Kidney epithelial cell (primary cell): ENCODE data around the gene NRP2. TPM values are rescaled to one million over a fixed set of nuclear protein-coding genes. Genes with fewer than 3 reads are reported as not detected.
A peak's percentile ranks its signal among the peaks of the same experiment; 100 is the strongest.

Source experiments
- DNase-seq: peaks from one replicate; pipeline ENCODE4 v3.0.0-alpha.2; 2010; ENCODE audit warnings: low read depth
- H3K27me3 ChIP-seq: 2 replicates; pipeline ENCODE4 v1.6.0; 2011; ENCODE audit warnings: low read length; ENCODE audit not compliant: control insufficient read depth, insufficient read depth
- H3K36me3 ChIP-seq: 2 replicates; pipeline ENCODE4 v1.5.1; 2011; ENCODE audit warnings: low read length; ENCODE audit not compliant: control insufficient read depth, insufficient read depth
- H3K4me3 ChIP-seq: 2 replicates; pipeline ENCODE4 v1.5.1; 2011; ENCODE audit warnings: low read depth, mild to moderate bottlenecking, control low read depth, low read length
- total RNA-seq: library from RNA; depleted of rRNA; stranded (reverse); fragments of >200 nt; gene quantifications from 2 replicates; pipeline ENCODE4 v1.2.3, GENCODE V29; 2015
- TF ChIP-seq, protein P1 (sequence below): IDR thresholded peaks from 2 replicates; pipeline ENCODE4 v1.5.1; 2011; ENCODE audit warnings: mild to moderate bottlenecking, moderate library complexity, low read length, control low read depth, inconsistent platforms; ENCODE audit not compliant: insufficient read depth, poor library complexity, severe bottlenecking

NRP2 gene
- total RNA-seq, 1 donor from 2014 or later, result 78.6 TPM

DNA sequence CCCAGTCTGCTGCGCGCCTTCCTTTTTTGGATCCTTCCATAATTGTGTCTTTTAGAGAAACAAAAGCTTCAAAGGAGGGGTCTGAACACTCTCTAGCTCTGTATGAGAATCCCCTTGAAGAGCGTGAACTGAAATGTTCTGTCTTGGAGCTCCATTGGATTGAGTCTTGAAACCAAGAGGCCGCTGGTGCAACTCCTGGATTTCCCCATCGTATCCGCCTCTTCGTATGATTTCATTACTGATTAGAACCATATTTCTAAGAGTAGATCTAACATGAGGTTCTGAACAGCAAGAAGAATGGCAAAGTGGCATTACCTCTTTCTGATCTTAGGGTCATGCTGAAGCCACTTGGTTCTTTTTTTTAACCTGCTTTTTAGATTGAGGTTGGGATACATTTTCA, 31.4 kb upstream of the NRP2 start:
- no peak for DNase-seq
- TF ChIP-seq, protein P1, sequence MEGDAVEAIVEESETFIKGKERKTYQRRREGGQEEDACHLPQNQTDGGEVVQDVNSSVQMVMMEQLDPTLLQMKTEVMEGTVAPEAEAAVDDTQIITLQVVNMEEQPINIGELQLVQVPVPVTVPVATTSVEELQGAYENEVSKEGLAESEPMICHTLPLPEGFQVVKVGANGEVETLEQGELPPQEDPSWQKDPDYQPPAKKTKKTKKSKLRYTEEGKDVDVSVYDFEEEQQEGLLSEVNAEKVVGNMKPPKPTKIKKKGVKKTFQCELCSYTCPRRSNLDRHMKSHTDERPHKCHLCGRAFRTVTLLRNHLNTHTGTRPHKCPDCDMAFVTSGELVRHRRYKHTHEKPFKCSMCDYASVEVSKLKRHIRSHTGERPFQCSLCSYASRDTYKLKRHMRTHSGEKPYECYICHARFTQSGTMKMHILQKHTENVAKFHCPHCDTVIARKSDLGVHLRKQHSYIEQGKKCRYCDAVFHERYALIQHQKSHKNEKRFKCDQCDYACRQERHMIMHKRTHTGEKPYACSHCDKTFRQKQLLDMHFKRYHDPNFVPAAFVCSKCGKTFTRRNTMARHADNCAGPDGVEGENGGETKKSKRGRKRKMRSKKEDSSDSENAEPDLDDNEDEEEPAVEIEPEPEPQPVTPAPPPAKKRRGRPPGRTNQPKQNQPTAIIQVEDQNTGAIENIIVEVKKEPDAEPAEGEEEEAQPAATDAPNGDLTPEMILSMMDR, result no peak
- Histone ChIP-seq H3K27me3 (no peaks in the 10 kb centered on the region), H3K36me3 (no peaks in the 10 kb centered on the region), H3K4me3 (no peak overlapping the region)

- no peak overlapping the region for H3K4me3 ChIP-seq
- no peaks in the 10 kb centered on the region for H3K27me3 ChIP-seq
- H3K36me3 ChIP-seq, result no peaks in the 10 kb centered on the region
- no peak for DNase-seq
- TF ChIP-seq, protein P1, result no peak
These were observed 30.6 kb upstream of the NRP2 start for GRCh38 chr2:205651719-205652118.

GRCh38 chr2:205654878-205655605, 27.3 kb upstream of the NRP2 start:
- TF ChIP-seq, protein P1, result no peak
- H3K27me3 ChIP-seq, result no peaks in the 10 kb centered on the region
- no peaks in the 10 kb centered on the region for H3K36me3 ChIP-seq
- H3K4me3 ChIP-seq, result no peak overlapping the region
- DNase-seq, result peak; percentile 67

- no peak for DNase-seq
- Histone ChIP-seq H3K4me3 (no peak overlapping the region), H3K36me3 (no peaks in the 10 kb centered on the region), H3K27me3 (no peaks in the 10 kb centered on the region)
- TF ChIP-seq, protein P1, result no peak
These were observed 26.4 kb upstream of the NRP2 start for GRCh38 chr2:205655779-205656456.

GRCh38 chr2:205656461-205656860, 25.8 kb upstream of the NRP2 start:
- TF ChIP-seq, protein P1, result no peak
- H3K4me3 ChIP-seq, result no peak overlapping the region
- no peaks in the 10 kb centered on the region for H3K36me3 ChIP-seq
- H3K27me3 ChIP-seq, result no peaks in the 10 kb centered on the region
- DNase-seq, result no peak
